Measurements from ENCODE around the gene RASD1. TPM values are rescaled to one million over a fixed set of nuclear protein-coding genes. Genes with fewer than 3 reads are reported as not detected.

RASD1 gene
- total RNA-seq, 1 experiment from 2014 or later: 1.2 TPM

DNA sequence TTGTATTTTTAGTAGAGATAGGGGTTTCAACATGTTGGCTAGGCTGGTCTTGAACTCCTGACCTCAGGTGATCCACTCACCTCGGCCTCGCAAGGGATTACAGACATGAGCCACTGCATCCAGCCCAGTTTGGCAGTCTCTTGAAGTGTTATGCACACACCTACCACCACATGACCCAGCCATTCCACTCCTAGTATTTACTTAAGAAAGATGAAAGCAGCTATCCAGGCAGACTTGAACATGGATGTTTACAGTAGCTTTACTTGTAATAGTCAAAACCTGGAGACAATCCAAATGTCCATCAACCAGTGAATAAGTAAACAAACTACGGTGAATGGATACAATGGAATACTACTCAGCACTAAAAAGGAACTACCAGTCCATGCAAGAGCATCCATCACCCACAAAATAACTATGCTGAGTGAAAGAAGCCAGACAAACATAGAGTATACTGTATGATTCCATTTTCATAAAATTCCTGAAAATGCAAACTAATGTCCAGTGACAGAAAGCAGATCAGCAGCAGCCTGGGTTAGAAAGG lies 37.8 kb upstream of the RASD1 start:
- Histone ChIP-seq H3K9me3 (ENCODE audit: insufficient read depth, low read depth) (no peaks in the 10 kb centered on the region), H3K36me3 (ENCODE audit: low read depth) (no peaks in the 10 kb centered on the region), H2AFZ (no peak overlapping the region), H3F3A (ENCODE audit: insufficient read depth, low read depth) (peaks cover 17% of the 10 kb centered on the region), H3K9me2 (ENCODE audit: insufficient read depth) (no peaks in the 10 kb centered on the region), H3K4me2 (no peak overlapping the region), H3K27me3 (ENCODE audit: insufficient read depth, low read depth) (no peaks in the 10 kb centered on the region), H3K4me1 (replicated peaks; ENCODE audit: insufficient read depth) (peaks cover 16% of the 10 kb centered on the region), H4K20me1 (ENCODE audit: insufficient read depth) (peaks cover 29% of the 10 kb centered on the region), H3K4me3 (no peak overlapping the region), H3K79me2 (ENCODE audit: low read depth) (no peaks in the 10 kb centered on the region), H3K27ac (no peak overlapping the region)
- POLR2A ChIA-PET (ENCODE audit: unreplicated experiment): no interaction called here
- TF ChIP-seq EZH2 (IDR thresholded peaks at IDR 0.05; ENCODE audit: low read depth): no peak
- TF ChIP-seq, protein P1, sequence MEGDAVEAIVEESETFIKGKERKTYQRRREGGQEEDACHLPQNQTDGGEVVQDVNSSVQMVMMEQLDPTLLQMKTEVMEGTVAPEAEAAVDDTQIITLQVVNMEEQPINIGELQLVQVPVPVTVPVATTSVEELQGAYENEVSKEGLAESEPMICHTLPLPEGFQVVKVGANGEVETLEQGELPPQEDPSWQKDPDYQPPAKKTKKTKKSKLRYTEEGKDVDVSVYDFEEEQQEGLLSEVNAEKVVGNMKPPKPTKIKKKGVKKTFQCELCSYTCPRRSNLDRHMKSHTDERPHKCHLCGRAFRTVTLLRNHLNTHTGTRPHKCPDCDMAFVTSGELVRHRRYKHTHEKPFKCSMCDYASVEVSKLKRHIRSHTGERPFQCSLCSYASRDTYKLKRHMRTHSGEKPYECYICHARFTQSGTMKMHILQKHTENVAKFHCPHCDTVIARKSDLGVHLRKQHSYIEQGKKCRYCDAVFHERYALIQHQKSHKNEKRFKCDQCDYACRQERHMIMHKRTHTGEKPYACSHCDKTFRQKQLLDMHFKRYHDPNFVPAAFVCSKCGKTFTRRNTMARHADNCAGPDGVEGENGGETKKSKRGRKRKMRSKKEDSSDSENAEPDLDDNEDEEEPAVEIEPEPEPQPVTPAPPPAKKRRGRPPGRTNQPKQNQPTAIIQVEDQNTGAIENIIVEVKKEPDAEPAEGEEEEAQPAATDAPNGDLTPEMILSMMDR (conservative IDR thresholded peaks at IDR 0.05): no peak
- no TSS peak for BruUV-seq (replicated peaks)
- CTCF ChIA-PET: no interaction called here
- peak in 1 of 2 experiments; percentile 73 for DNase-seq
- intact Hi-C loops (cut with micrococcal nuclease; ENCODE audit: unreplicated experiment): no loop called here

DNA sequence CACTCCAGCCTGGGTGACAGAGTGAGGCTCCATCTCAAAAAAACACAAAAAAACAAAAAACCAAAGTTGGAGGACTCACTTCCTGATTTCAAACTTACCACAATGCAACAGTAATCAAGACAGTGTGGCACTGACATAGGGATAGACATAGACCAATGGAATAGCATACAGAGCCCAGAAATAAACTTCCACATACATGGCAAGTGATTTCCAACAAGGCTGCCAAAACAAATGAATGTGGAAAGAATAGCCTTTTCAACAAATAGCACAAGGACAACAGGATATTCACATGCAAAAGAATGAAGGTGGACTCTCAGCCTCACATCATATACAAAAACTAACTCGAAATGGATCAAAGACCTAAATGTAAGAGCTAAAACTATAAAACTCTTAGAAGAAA lies 36.8 kb upstream of the RASD1 start:
- no peaks in the 10 kb centered on the region for H3K27me3 ChIP-seq (ENCODE audit: insufficient read depth, low read depth)
- peaks cover 7% of the 10 kb centered on the region; the same call in 1 of the 2 replicates for H3F3A ChIP-seq (ENCODE audit: insufficient read depth, low read depth)
- peaks cover 7% of the 10 kb centered on the region for H3K4me1 ChIP-seq (replicated peaks; ENCODE audit: insufficient read depth)
- no peak for DNase-seq
- H3K9me2 ChIP-seq (ENCODE audit: insufficient read depth): no peaks in the 10 kb centered on the region
- no peak overlapping the region for H3K27ac ChIP-seq
- intact Hi-C loops (cut with micrococcal nuclease; ENCODE audit: unreplicated experiment): no loop called here
- no peak overlapping the region for H3K4me3 ChIP-seq
- H3K79me2 ChIP-seq (ENCODE audit: low read depth): no peaks in the 10 kb centered on the region
- H3K4me2 ChIP-seq: no peak overlapping the region
- H2AFZ ChIP-seq: no peak overlapping the region
- ChIA-PET POLR2A (ENCODE audit: unreplicated experiment) (no interaction called here), CTCF (no interaction called here)
- H3K36me3 ChIP-seq (ENCODE audit: low read depth): no peaks in the 10 kb centered on the region
- H3K9me3 ChIP-seq (ENCODE audit: insufficient read depth, low read depth): no peaks in the 10 kb centered on the region
- no peak for TF ChIP-seq EZH2 (IDR thresholded peaks at IDR 0.05; ENCODE audit: low read depth)
- TF ChIP-seq, protein P1 (conservative IDR thresholded peaks at IDR 0.05): no peak
- no TSS peak for BruUV-seq (replicated peaks)
- peaks cover 38% of the 10 kb centered on the region for H4K20me1 ChIP-seq (ENCODE audit: insufficient read depth)

DNA sequence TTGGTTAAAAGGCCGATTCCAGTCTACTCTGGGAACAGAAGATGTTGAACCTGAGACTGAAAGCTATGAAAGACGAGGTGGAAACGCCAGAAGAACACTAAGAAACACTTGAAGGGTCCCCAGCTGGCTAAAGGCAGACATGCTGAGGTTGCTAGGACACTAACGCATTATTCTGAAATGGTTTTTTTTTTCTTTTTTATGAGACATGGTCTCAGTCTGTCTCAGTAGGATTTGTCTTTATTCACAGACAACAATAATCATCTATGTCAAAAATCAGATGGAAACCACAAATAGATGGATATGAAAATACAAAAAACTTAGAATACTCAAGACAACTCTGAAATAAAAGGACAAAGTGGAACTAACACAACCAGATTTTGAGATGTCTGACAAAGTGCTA lies 35.0 kb upstream of the RASD1 start:
- BruUV-seq (replicated peaks): no TSS peak
- CTCF ChIA-PET: no interaction called here

More for the DNA sequence above, 35.0 kb upstream of the RASD1 start:
- no peak overlapping the region for H3K27ac ChIP-seq
- no peaks in the 10 kb centered on the region for H3K9me3 ChIP-seq (ENCODE audit: insufficient read depth, low read depth)
- no peak overlapping the region for H3K4me3 ChIP-seq
- H3F3A ChIP-seq (ENCODE audit: insufficient read depth, low read depth): no peaks in the 10 kb centered on the region
- H3K9me2 ChIP-seq (ENCODE audit: insufficient read depth): no peaks in the 10 kb centered on the region
- intact Hi-C loops (cut with micrococcal nuclease; ENCODE audit: unreplicated experiment): no loop called here
- H3K4me2 ChIP-seq: no peak overlapping the region
- POLR2A ChIA-PET (ENCODE audit: unreplicated experiment): interaction anchor here (0.7 kb wide), 1 partner anchor 73 kb away, joined by 6 read pairs; no protein-coding TSS in a partner anchor
- H3K79me2 ChIP-seq (ENCODE audit: low read depth): no peaks in the 10 kb centered on the region
- no peaks in the 10 kb centered on the region for H3K27me3 ChIP-seq (ENCODE audit: insufficient read depth, low read depth)
- no peak for TF ChIP-seq EZH2 (IDR thresholded peaks at IDR 0.05; ENCODE audit: low read depth)
- TF ChIP-seq, protein P1 (conservative IDR thresholded peaks at IDR 0.05): no peak
- no peak overlapping the region for H2AFZ ChIP-seq
- peaks cover 48% of the 10 kb centered on the region for H4K20me1 ChIP-seq (ENCODE audit: insufficient read depth)
- no peaks in the 10 kb centered on the region for H3K4me1 ChIP-seq (replicated peaks; ENCODE audit: insufficient read depth)
- no peak for DNase-seq
- H3K36me3 ChIP-seq (ENCODE audit: low read depth): no peaks in the 10 kb centered on the region

Measured in PC-9 (cell line).